GM12878 (cell line): Measurements from ENCODE around the gene SEMA4D. TPM values are rescaled to one million over a fixed set of nuclear protein-coding genes. Genes with fewer than 3 reads are reported as not detected.

ENCODE experiments used
- ATAC-seq: fragments of 200-7000 bp; cut with Tn5 transposase; 3 replicates; pipeline ENCODE4 v1.9.1; 2020; ENCODE audit warnings: mild to moderate bottlenecking, moderate library complexity
- BruUV-seq: library from RNA; stranded (reverse); fragments of 400-500 nt; replicated peaks from 2 replicates; lab custom pipeline; 2021; lab: Mats Ljungman, UMichigan
- CTCF ChIA-PET: fragments of 300-600 bp; sonication (Branson Sonifier 250); formaldehyde crosslinking; extraction: SDS; loops from one replicate; lab custom pipeline; 2021; ENCODE audit warnings: inconsistent platforms; lab: Yijun Ruan, JAX
- POLR2A ChIA-PET: fragments of 350-600 bp; formaldehyde crosslinking; extraction: SDS; loops from one replicate; lab custom pipeline; 2021; ENCODE audit warnings: inconsistent platforms; lab: Charles Lee
- RAD21 ChIA-PET: fragments of 300-600 bp; sonication (Branson Sonifier 250); formaldehyde crosslinking; loops from one replicate; lab custom pipeline; 2023; ENCODE audit warnings: antibody characterized with exemption; ENCODE audit not compliant: unreplicated experiment; lab: Charles Lee
- SMC1A ChIA-PET: fragments of 300-600 bp; sonication (Branson Sonifier 250); formaldehyde crosslinking; loops from one replicate; lab custom pipeline; 2023; ENCODE audit not compliant: unreplicated experiment, uncharacterized antibody; lab: Charles Lee
- DNase-seq: peaks from one replicate; pipeline ENCODE4 v3.0.0-alpha.2; 2011; ENCODE audit warnings: low read depth, low spot score
- FAIRE-seq: peaks from 3 replicates; lab custom pipeline; 2011; peaks lifted over from hg19 to GRCh38; lab: Jason Lieb, UNC
- H2AFZ ChIP-seq: 2 replicates; pipeline ENCODE4 v1.6.0; 2011; ENCODE audit warnings: low read depth, low read length, control low read depth; ENCODE audit not compliant: control insufficient read depth
- H3K27ac ChIP-seq: 2 replicates; pipeline ENCODE4 v1.5.1; 2011; ENCODE audit warnings: control low read depth; ENCODE audit not compliant: control insufficient read depth, insufficient read depth
- H3K27me3 ChIP-seq, 2 experiments: replicated peaks in 1 of 2; 2 replicates each; pipeline versions ENCODE4 v1.6.0 to v1.6.1; 2011; ENCODE audit warnings: low read length in 1 of 2; ENCODE audit not compliant: control insufficient read depth in 2 of 2, insufficient read depth in 2 of 2
- H3K36me3 ChIP-seq, 2 experiments: 2 replicates each; pipeline ENCODE4 v1.5.1; 2011; ENCODE audit warnings: low read length in 1 of 2; ENCODE audit not compliant: control insufficient read depth in 2 of 2, insufficient read depth in 2 of 2
- H3K4me1 ChIP-seq: 2 replicates; pipeline ENCODE4 v1.6.1; 2011; ENCODE audit warnings: mild to moderate bottlenecking, low read length, moderate library complexity, mixed read lengths; ENCODE audit not compliant: control insufficient read depth, insufficient read depth
- H3K4me2 ChIP-seq: 2 replicates; pipeline ENCODE4 v1.6.0; 2011; ENCODE audit warnings: control low read depth; ENCODE audit not compliant: control insufficient read depth, insufficient read depth
- H3K4me3 ChIP-seq: fragments of 200-600 bp; sonication (generic); 2 replicates; pipeline ENCODE4 v1.5.1; 2016
- H3K79me2 ChIP-seq: 2 replicates; pipeline ENCODE4 v1.6.0; 2011; ENCODE audit warnings: low read length; ENCODE audit not compliant: control insufficient read depth, insufficient read depth
- H3K9ac ChIP-seq: 2 replicates; pipeline ENCODE4 v1.8.0; 2011; ENCODE audit warnings: low read length, control low read depth, mixed read lengths; ENCODE audit not compliant: control insufficient read depth, insufficient read depth
- H3K9me3 ChIP-seq: replicated peaks from 3 replicates; pipeline ENCODE4 v1.5.1; 2011; ENCODE audit warnings: mild to moderate bottlenecking, low read length; ENCODE audit not compliant: control insufficient read depth, insufficient read depth
- H4K20me1 ChIP-seq: 2 replicates; pipeline ENCODE4 v1.6.0; 2011; ENCODE audit not compliant: control insufficient read depth, insufficient read depth
- ATF7 ChIP-seq: fragments of 450-650 bp; IDR thresholded peaks from 2 replicates; pipeline ENCODE4 v1.6.1; 2016; ENCODE audit warnings: low read depth, mild to moderate bottlenecking
- JUND ChIP-seq: IDR thresholded peaks from 2 replicates; pipeline ENCODE4 v1.6.1; 2012; ENCODE audit warnings: low read depth, mild to moderate bottlenecking, low read length, improper control_type of control experiment, moderate library complexity
- MXI1 ChIP-seq: fragments of 150-350 bp; IDR thresholded peaks from 2 replicates; pipeline ENCODE4 v1.6.1; 2011; ENCODE audit warnings: low read depth, mild to moderate bottlenecking, inconsistent platforms, low read length, improper control_type of control experiment
- MYC ChIP-seq: IDR thresholded peaks from 2 replicates; pipeline ENCODE4 v1.6.1; 2011; ENCODE audit warnings: mild to moderate bottlenecking, low read length, moderate library complexity, inconsistent platforms; ENCODE audit not compliant: insufficient read depth, insufficient replicate concordance, insufficient read length, severe bottlenecking
- NFYA ChIP-seq: IDR thresholded peaks from 2 replicates; pipeline ENCODE4 v1.6.1; 2011; ENCODE audit warnings: low read depth, mild to moderate bottlenecking, low read length, improper control_type of control experiment, borderline replicate concordance
- POLR2A ChIP-seq: IDR thresholded peaks from 2 replicates; pipeline ENCODE4 v1.6.1; 2011; ENCODE audit warnings: low read depth, mild to moderate bottlenecking, low read length
- POU2F2 ChIP-seq: IDR thresholded peaks from 3 replicates; pipeline ENCODE4 v1.6.1; 2011; ENCODE audit warnings: low read depth, mild to moderate bottlenecking, low read length, borderline replicate concordance
- WGBS: methylation state at CpG from one replicate; pipeline ENCODE4 v1.1.6; 2016; ENCODE audit warnings: low lambda C conversion rate; ENCODE audit not compliant: insufficient replicate concordance, insufficient coverage; ENCODE audit errors: missing lambda C conversion rate; 5-methylcytosine and 5-hydroxymethylcytosine counted together
- in situ Hi-C: fragments of 300-500 bp; cut with MboI; formaldehyde crosslinking; loops from 9 replicates; pipeline ENCODE4 v1.14.3; 2018; ENCODE audit warnings: mixed read lengths
- intact Hi-C: fragments of 100-400 bp; cut with micrococcal nuclease; formaldehyde crosslinking; loops from one replicate; pipeline ENCODE4 v1.14.2; 2022; ENCODE audit not compliant: unreplicated experiment
- polyA plus RNA-seq, 11 experiments: library from polyadenylated mRNA; depleted of rRNA in 4 of 11; unstranded in 6 of 11; stranded (reverse) in 5 of 11; fragments of >200 nt; fragmentation: Nextera tagmentation in 4 of 11; fragmentation: Illumina TruSeq in 1 of 11; extraction: Ambion mirVana in 4 of 11; extraction: Trizol in 1 of 11; gene quantifications; 1 replicate in 1 of 11; 2 replicates in 10 of 11; pipeline versions ENCODE4 v1.2.1 to v1.2.3, GENCODE V29; 2011 to 2016; ENCODE audit warnings: inconsistent platforms in 2 of 11, missing spikeins in 2 of 11, low read depth in 1 of 11
- total RNA-seq, 4 experiments: library from RNA; depleted of rRNA in 3 of 4; stranded (reverse); fragments of >200 nt in 3 of 4; fragmentation: Illumina TruSeq in 1 of 4; extraction: Trizol in 1 of 4; gene quantifications; 2 replicates each; pipeline versions ENCODE4 v1.2.1 to v1.2.3, GENCODE V29; 2013 to 2021
- TF ChIP-seq, protein P1 (sequence below): fragments of 450-650 bp; IDR thresholded peaks from 2 replicates; pipeline ENCODE4 v1.6.1; 2017; ENCODE audit warnings: low read depth, mild to moderate bottlenecking, moderate library complexity
- TF ChIP-seq, protein P2 (sequence below): IDR thresholded peaks from 2 replicates; pipeline ENCODE4 v1.6.1; 2012; ENCODE audit warnings: low read depth, low read length, improper control_type of control experiment
- TF ChIP-seq, protein P3 (sequence below): fragments of 450-650 bp; IDR thresholded peaks from 2 replicates; pipeline ENCODE4 v1.6.1; 2017; ENCODE audit warnings: antibody characterized with exemption, mild to moderate bottlenecking, moderate library complexity
- TF ChIP-seq, protein P4 (sequence below): fragments of 450-650 bp; IDR thresholded peaks from 2 replicates; pipeline ENCODE4 v1.6.1; 2017; ENCODE audit warnings: mild to moderate bottlenecking, moderate library complexity

Gene SEMA4D
- total and polyA plus RNA-seq, 10 of the 15 experiments (the other 5 are each of a cell fraction or from before 2014, with no cell fraction given), result 15.1 to 136 (median 39.6) TPM

DNA sequence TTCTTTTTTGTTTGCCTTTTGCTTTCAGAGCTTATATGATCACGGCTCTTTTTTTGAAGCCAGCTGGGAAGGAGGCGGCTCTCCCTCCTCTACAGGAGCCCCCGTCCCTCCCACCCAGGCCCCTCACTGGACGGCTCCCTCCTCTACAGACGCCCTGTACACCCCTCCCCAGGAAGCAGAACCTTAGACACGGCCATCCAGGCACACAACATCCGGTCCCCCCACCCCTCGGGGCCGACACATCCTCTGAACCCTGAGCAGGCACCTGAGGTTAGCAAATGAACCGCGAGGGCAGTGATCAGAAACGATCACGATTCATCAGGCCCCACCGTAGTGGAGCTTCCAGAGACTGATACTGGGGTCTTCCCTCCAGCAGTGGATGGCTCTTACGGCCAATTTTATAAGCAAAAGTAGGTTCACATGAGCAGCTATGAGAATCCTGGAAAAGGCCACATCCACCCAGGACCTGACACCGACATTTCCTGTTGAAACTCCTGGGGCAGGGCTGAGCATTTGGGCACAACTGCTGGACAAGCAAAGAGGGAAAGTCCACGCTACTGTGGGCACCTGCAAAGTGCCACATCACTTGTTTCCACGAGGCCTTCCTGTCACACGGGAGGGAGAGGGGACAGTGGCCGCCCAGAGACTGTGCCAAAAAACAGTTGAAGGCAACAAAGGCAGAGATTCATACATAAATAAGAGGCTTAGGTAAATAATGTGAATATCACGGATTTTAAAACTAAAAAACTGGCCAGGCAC is 78.9 kb downstream of the SEMA4D start:
- Histone ChIP-seq H4K20me1 (no peaks in the 10 kb centered on the region), H3K4me3 (peak overlapping the region; percentile 62; the same call in 1 of the 2 replicates), H3K27me3 (no peaks in the 10 kb centered on the region), H3K4me1 (peaks cover 67% of the 10 kb centered on the region), H3K36me3 (peaks cover 8 to 24% of the 10 kb centered on the region in 2 experiments), H2AFZ (peak overlapping the region; percentile 22), H3K9ac (peak overlapping the region; percentile 66), H3K4me2 (peak overlapping the region; percentile 98), H3K27ac (peak overlapping the region; percentile 97), H3K9me3 (no peaks in the 10 kb centered on the region; the same call in 2 of the 3 replicates), H3K79me2 (peaks cover 88% of the 10 kb centered on the region)
- ChIA-PET SMC1A (interaction anchor here (0.6 to 5.6 kb wide), 13 partner anchors 9 to 130 kb away, joined by 3 to 46 read pairs (median 5); no protein-coding TSS in a partner anchor), POLR2A (interaction anchor here (0.5 to 1.4 kb wide), 8 partner anchors 7 to 130 kb away, joined by 3 to 8 read pairs (median 4); no protein-coding TSS in a partner anchor), CTCF (interaction anchor here (1.0 to 3.1 kb wide), 8 partner anchors 8 to 146 kb away, joined by 3 to 32 read pairs (median 8); no protein-coding TSS in a partner anchor), RAD21 (interaction anchor here (0.9 to 3.5 kb wide), 10 partner anchors 8 to 130 kb away, joined by 3 to 25 read pairs (median 4); no protein-coding TSS in a partner anchor)
- intact Hi-C loops (no loop called here), in situ Hi-C loops (no loop called here)
- WGBS, result under 1% methylated on average over 19 of the region's 21 CpGs
- DNase-seq, result no peak
- no TSS peak for BruUV-seq
- peak; percentile 57 for FAIRE-seq
- peak; percentile 87 for ATAC-seq
- TF ChIP-seq, protein P1, sequence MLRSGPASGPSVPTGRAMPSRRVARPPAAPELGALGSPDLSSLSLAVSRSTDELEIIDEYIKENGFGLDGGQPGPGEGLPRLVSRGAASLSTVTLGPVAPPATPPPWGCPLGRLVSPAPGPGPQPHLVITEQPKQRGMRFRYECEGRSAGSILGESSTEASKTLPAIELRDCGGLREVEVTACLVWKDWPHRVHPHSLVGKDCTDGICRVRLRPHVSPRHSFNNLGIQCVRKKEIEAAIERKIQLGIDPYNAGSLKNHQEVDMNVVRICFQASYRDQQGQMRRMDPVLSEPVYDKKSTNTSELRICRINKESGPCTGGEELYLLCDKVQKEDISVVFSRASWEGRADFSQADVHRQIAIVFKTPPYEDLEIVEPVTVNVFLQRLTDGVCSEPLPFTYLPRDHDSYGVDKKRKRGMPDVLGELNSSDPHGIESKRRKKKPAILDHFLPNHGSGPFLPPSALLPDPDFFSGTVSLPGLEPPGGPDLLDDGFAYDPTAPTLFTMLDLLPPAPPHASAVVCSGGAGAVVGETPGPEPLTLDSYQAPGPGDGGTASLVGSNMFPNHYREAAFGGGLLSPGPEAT, result 0 out of 2 replicates have a peak, but pooled peaks have one; percentile 23
- TF ChIP-seq MYC, result no peak
- peak; percentile 57; the same call in 1 of the 2 replicates for TF ChIP-seq MXI1
- TF ChIP-seq POLR2A, result peak; percentile 51
- peak; percentile 15; the same call in 1 of the 3 replicates for TF ChIP-seq POU2F2
- TF ChIP-seq, protein P2, sequence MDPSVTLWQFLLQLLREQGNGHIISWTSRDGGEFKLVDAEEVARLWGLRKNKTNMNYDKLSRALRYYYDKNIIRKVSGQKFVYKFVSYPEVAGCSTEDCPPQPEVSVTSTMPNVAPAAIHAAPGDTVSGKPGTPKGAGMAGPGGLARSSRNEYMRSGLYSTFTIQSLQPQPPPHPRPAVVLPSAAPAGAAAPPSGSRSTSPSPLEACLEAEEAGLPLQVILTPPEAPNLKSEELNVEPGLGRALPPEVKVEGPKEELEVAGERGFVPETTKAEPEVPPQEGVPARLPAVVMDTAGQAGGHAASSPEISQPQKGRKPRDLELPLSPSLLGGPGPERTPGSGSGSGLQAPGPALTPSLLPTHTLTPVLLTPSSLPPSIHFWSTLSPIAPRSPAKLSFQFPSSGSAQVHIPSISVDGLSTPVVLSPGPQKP, result peak; percentile 50; the same call in 1 of the 2 replicates
- TF ChIP-seq, protein P3, sequence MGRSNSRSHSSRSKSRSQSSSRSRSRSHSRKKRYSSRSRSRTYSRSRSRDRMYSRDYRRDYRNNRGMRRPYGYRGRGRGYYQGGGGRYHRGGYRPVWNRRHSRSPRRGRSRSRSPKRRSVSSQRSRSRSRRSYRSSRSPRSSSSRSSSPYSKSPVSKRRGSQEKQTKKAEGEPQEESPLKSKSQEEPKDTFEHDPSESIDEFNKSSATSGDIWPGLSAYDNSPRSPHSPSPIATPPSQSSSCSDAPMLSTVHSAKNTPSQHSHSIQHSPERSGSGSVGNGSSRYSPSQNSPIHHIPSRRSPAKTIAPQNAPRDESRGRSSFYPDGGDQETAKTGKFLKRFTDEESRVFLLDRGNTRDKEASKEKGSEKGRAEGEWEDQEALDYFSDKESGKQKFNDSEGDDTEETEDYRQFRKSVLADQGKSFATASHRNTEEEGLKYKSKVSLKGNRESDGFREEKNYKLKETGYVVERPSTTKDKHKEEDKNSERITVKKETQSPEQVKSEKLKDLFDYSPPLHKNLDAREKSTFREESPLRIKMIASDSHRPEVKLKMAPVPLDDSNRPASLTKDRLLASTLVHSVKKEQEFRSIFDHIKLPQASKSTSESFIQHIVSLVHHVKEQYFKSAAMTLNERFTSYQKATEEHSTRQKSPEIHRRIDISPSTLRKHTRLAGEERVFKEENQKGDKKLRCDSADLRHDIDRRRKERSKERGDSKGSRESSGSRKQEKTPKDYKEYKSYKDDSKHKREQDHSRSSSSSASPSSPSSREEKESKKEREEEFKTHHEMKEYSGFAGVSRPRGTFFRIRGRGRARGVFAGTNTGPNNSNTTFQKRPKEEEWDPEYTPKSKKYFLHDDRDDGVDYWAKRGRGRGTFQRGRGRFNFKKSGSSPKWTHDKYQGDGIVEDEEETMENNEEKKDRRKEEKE, result peak; percentile 70
- peak; percentile 41; the same call in 1 of the 2 replicates for TF ChIP-seq ATF7
- no peak for TF ChIP-seq NFYA
- TF ChIP-seq, protein P4, sequence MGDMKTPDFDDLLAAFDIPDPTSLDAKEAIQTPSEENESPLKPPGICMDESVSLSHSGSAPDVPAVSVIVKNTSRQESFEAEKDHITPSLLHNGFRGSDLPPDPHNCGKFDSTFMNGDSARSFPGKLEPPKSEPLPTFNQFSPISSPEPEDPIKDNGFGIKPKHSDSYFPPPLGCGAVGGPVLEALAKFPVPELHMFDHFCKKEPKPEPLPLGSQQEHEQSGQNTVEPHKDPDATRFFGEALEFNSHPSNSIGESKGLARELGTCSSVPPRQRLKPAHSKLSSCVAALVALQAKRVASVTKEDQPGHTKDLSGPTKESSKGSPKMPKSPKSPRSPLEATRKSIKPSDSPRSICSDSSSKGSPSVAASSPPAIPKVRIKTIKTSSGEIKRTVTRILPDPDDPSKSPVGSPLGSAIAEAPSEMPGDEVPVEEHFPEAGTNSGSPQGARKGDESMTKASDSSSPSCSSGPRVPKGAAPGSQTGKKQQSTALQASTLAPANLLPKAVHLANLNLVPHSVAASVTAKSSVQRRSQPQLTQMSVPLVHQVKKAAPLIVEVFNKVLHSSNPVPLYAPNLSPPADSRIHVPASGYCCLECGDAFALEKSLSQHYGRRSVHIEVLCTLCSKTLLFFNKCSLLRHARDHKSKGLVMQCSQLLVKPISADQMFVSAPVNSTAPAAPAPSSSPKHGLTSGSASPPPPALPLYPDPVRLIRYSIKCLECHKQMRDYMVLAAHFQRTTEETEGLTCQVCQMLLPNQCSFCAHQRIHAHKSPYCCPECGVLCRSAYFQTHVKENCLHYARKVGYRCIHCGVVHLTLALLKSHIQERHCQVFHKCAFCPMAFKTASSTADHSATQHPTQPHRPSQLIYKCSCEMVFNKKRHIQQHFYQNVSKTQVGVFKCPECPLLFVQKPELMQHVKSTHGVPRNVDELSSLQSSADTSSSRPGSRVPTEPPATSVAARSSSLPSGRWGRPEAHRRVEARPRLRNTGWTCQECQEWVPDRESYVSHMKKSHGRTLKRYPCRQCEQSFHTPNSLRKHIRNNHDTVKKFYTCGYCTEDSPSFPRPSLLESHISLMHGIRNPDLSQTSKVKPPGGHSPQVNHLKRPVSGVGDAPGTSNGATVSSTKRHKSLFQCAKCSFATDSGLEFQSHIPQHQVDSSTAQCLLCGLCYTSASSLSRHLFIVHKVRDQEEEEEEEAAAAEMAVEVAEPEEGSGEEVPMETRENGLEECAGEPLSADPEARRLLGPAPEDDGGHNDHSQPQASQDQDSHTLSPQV, result no peak
- TF ChIP-seq JUND, result peak; percentile 55; the same call in 1 of the 2 replicates
